Thyroid gland (tissue), 4 donors: ENCODE results near the gene VPS45. TPM values are rescaled to one million over a fixed set of nuclear protein-coding genes. Genes with fewer than 3 reads are reported as not detected.

ENCODE experiments used
- DNase-seq, 2 donors: peaks; one replicate each; pipeline ENCODE4 v3.0.0-alpha.2; 2019
- H3K27ac ChIP-seq, 3 donors: fragments of 200-600 bp; sonication (generic); 1 replicate in 2 of 3; 2 replicates in 1 of 3; pipeline ENCODE4 v1.5.1; 2016 to 2019; ENCODE audit warnings: mild to moderate bottlenecking in 1 of 3, moderate library complexity in 1 of 3
- H3K27me3 ChIP-seq: fragments of 200-600 bp; sonication (generic); one replicate; pipeline ENCODE4 v1.5.1; 2019
- H3K36me3 ChIP-seq, 2 donors: fragments of 200-600 bp; sonication (generic); one replicate each; pipeline ENCODE4 v1.5.1; 2016 to 2019
- H3K4me1 ChIP-seq, 2 donors: fragments of 200-600 bp; sonication (generic); one replicate each; pipeline ENCODE4 v1.5.1; 2017 to 2019
- H3K4me3 ChIP-seq, 3 donors: fragments of 200-600 bp; sonication (generic); replicated peaks in 1 of 3; 1 replicate in 2 of 3; 2 replicates in 1 of 3; pipeline ENCODE4 v1.5.1; 2016; ENCODE audit warnings: mild to moderate bottlenecking in 1 of 3
- H3K9me3 ChIP-seq: fragments of 200-600 bp; sonication (generic); one replicate; pipeline ENCODE4 v1.5.1; 2017
- CTCF ChIP-seq, 6 experiments: fragments of 200-600 bp in 3 of 6; fragments of 450-650 bp in 3 of 6; sonication (generic) in 3 of 6; IDR thresholded peaks; one replicate each; pipeline ENCODE4 v1.5.1; 2016 to 2019; ENCODE audit warnings: antibody characterized with exemption in 6 of 6, mild to moderate bottlenecking in 2 of 6, inconsistent platforms in 1 of 6, moderate library complexity in 1 of 6
- POLR2A ChIP-seq, 2 donors: fragments of 450-650 bp; IDR thresholded peaks; one replicate each; pipeline ENCODE4 v1.6.1; 2017; ENCODE audit warnings: antibody characterized with exemption in 2 of 2, mild to moderate bottlenecking in 2 of 2, moderate library complexity in 1 of 2
- WGBS, 2 donors: methylation state at CpG; one replicate each; pipeline ENCODE4 v1.1.5; 2017; 5-methylcytosine and 5-hydroxymethylcytosine counted together
- intact Hi-C: fragments of 100-400 bp; cut with DNase I; formaldehyde crosslinking; loops from one replicate; pipeline ENCODE4 v1.15.1; 2023
- total RNA-seq, 4 donors: library from RNA; depleted of rRNA; stranded (reverse); fragments of >200 nt; gene quantifications; one replicate each; pipeline ENCODE4 v1.2.3, GENCODE V29; 2016

Gene VPS45
- total RNA-seq, 4 donors from 2014 or later = 50.3 to 64.3 (median 57.1) TPM

GRCh38 chr1:150065184-150065871 is 2.2 kb upstream of the VPS45 start:
- no peak for DNase-seq
- H3K4me1 ChIP-seq = peaks cover 8 to 9% of the 10 kb centered on the region in 2 donors

GRCh38 chr1:150066328-150066727 is 1.2 kb upstream of the VPS45 start:
- peak overlapping the region; percentile 93 to 95 (median 94) for H3K27ac ChIP-seq
- intact Hi-C loops = no loop called here
- DNase-seq = no peak
- H3K36me3 ChIP-seq = no peaks in the 10 kb centered on the region
- no peaks in the 10 kb centered on the region for H3K27me3 ChIP-seq
- no peaks in the 10 kb centered on the region for H3K9me3 ChIP-seq
- TF ChIP-seq POLR2A (IDR thresholded peaks at IDR 0.05) (no peak), CTCF (IDR thresholded peaks at IDR 0.05) (no peak)
- peak overlapping the region in 2 of 3 donors; percentile 58 to 78 for H3K4me3 ChIP-seq
- peaks cover 8 to 9% of the 10 kb centered on the region in 2 donors for H3K4me1 ChIP-seq

More at GRCh38 chr1:150065184-150065871, 2.2 kb upstream of the VPS45 start:
- peak overlapping the region in 1 of 3 donors; percentile 93 for H3K27ac ChIP-seq
- intact Hi-C loops = no loop called here
- no peak overlapping the region for H3K4me3 ChIP-seq
- H3K36me3 ChIP-seq = no peaks in the 10 kb centered on the region
- TF ChIP-seq POLR2A (IDR thresholded peaks at IDR 0.05) = no peak
- TF ChIP-seq CTCF (IDR thresholded peaks at IDR 0.05) = no peak
- no peaks in the 10 kb centered on the region for H3K27me3 ChIP-seq
- no peaks in the 10 kb centered on the region for H3K9me3 ChIP-seq
- WGBS, 2 donors = 86 to 88% methylated on average over 5 of the region's 5 CpGs

GRCh38 chr1:150066838-150067183 is 765 bp upstream of the VPS45 start:
- Histone ChIP-seq H3K36me3 (no peaks in the 10 kb centered on the region), H3K9me3 (no peaks in the 10 kb centered on the region), H3K27ac (peak overlapping the region; percentile 93 to 95 (median 94)), H3K27me3 (no peaks in the 10 kb centered on the region), H3K4me3 (peak overlapping the region; percentile 57 to 78 (median 58)), H3K4me1 (peaks cover 8 to 9% of the 10 kb centered on the region in 2 donors)
- DNase-seq = peak; percentile 33 to 52
- 0 to 1% methylated on average over 14 to 18 of the region's 18 CpGs for WGBS, 2 donors
- TF ChIP-seq POLR2A (IDR thresholded peaks at IDR 0.05) = no peak
- no peak for TF ChIP-seq CTCF (IDR thresholded peaks at IDR 0.05)
- intact Hi-C loops = no loop called here

GRCh38 chr1:150068109-150068435 is 496 bp downstream of the VPS45 start:
- Histone ChIP-seq H3K27ac (peak overlapping the region; percentile 93 to 95 (median 94)), H3K9me3 (no peaks in the 10 kb centered on the region), H3K4me1 (peaks cover 8 to 9% of the 10 kb centered on the region in 2 donors), H3K36me3 (no peaks in the 10 kb centered on the region), H3K27me3 (no peaks in the 10 kb centered on the region), H3K4me3 (peak overlapping the region; percentile 57 to 78 (median 58))
- WGBS, 2 donors = 2% methylated on average over 2 of the region's 2 CpGs
- intact Hi-C loops = no loop called here
- TF ChIP-seq CTCF (IDR thresholded peaks at IDR 0.05) = no peak
- no peak for TF ChIP-seq POLR2A (IDR thresholded peaks at IDR 0.05)
- DNase-seq = no peak

- H3K36me3 ChIP-seq = peaks cover 4% of the 10 kb centered on the region in 2 donors
- DNase-seq = no peak
- TF ChIP-seq POLR2A (IDR thresholded peaks at IDR 0.05) (no peak), CTCF (IDR thresholded peaks at IDR 0.05) (no peak)
- no peak overlapping the region for H3K27ac ChIP-seq
- peaks cover 8 to 9% of the 10 kb centered on the region in 2 donors for H3K4me1 ChIP-seq
- 91 to 94% methylated on average over 5 of the region's 5 CpGs for WGBS, 2 donors
- H3K27me3 ChIP-seq = no peaks in the 10 kb centered on the region
- H3K4me3 ChIP-seq = no peak overlapping the region
- intact Hi-C loops = no loop called here
- H3K9me3 ChIP-seq = no peaks in the 10 kb centered on the region
Measured at GRCh38 chr1:150069923-150070322, 2.3 kb downstream of the VPS45 start.
